ENCODE results near the gene RPN2. TPM values are rescaled to one million over a fixed set of nuclear protein-coding genes. Genes with fewer than 3 reads are reported as not detected.
A peak's percentile ranks its signal among the peaks of the same experiment; 100 is the strongest.

Gene RPN2
- total RNA-seq, 1 donor from 2014 or later = 156 TPM

- TF ChIP-seq CTCF (IDR thresholded peaks at IDR 0.05; ENCODE audit: partially characterized antibody, unreplicated experiment) = no peak
- Mint-ChIP-seq H3K27ac (ENCODE audit: unreplicated experiment) (peak overlapping the region; percentile 20), H3K36me3 (ENCODE audit: unreplicated experiment) (peaks cover 6% of the 10 kb centered on the region), H3K4me3 (ENCODE audit: unreplicated experiment) (no peak overlapping the region), H3K9me3 (ENCODE audit: unreplicated experiment) (no peaks in the 10 kb centered on the region), H3K4me1 (ENCODE audit: low read depth, unreplicated experiment) (peaks cover 7% of the 10 kb centered on the region), H3K27me3 (ENCODE audit: unreplicated experiment) (no peaks in the 10 kb centered on the region)
- no peak for DNase-seq
Measured at GRCh38 chr20:37243076-37243936, 64.2 kb downstream of the RPN2 start.

- Mint-ChIP-seq H3K4me1 (ENCODE audit: low read depth, unreplicated experiment) (peaks cover 2% of the 10 kb centered on the region), H3K36me3 (ENCODE audit: unreplicated experiment) (no peaks in the 10 kb centered on the region), H3K4me3 (ENCODE audit: unreplicated experiment) (no peak overlapping the region), H3K9me3 (ENCODE audit: unreplicated experiment) (no peaks in the 10 kb centered on the region), H3K27ac (ENCODE audit: unreplicated experiment) (peak overlapping the region; percentile 20), H3K27me3 (ENCODE audit: unreplicated experiment) (no peaks in the 10 kb centered on the region)
- TF ChIP-seq CTCF (IDR thresholded peaks at IDR 0.05; ENCODE audit: partially characterized antibody, unreplicated experiment) = no peak
- DNase-seq = no peak
Measured at GRCh38 chr20:37243937-37244571, 64.9 kb downstream of the RPN2 start.

GRCh38 chr20:37244572-37244957 lies 65.4 kb downstream of the RPN2 start:
- Mint-ChIP-seq H3K27ac (ENCODE audit: unreplicated experiment) (no peak overlapping the region), H3K36me3 (ENCODE audit: unreplicated experiment) (no peaks in the 10 kb centered on the region), H3K9me3 (ENCODE audit: unreplicated experiment) (no peaks in the 10 kb centered on the region), H3K4me1 (ENCODE audit: low read depth, unreplicated experiment) (peaks cover 2% of the 10 kb centered on the region), H3K4me3 (ENCODE audit: unreplicated experiment) (no peak overlapping the region), H3K27me3 (ENCODE audit: unreplicated experiment) (no peaks in the 10 kb centered on the region)
- DNase-seq = no peak
- no peak for TF ChIP-seq CTCF (IDR thresholded peaks at IDR 0.05; ENCODE audit: partially characterized antibody, unreplicated experiment)

GRCh38 chr20:37245216-37246150 lies 66.4 kb downstream of the RPN2 start:
- Mint-ChIP-seq H3K36me3 (ENCODE audit: unreplicated experiment) (no peaks in the 10 kb centered on the region), H3K4me1 (ENCODE audit: low read depth, unreplicated experiment) (peaks cover 2% of the 10 kb centered on the region), H3K27me3 (ENCODE audit: unreplicated experiment) (no peaks in the 10 kb centered on the region), H3K27ac (ENCODE audit: unreplicated experiment) (no peak overlapping the region), H3K4me3 (ENCODE audit: unreplicated experiment) (no peak overlapping the region), H3K9me3 (ENCODE audit: unreplicated experiment) (no peaks in the 10 kb centered on the region)
- TF ChIP-seq CTCF (IDR thresholded peaks at IDR 0.05; ENCODE audit: partially characterized antibody, unreplicated experiment) = no peak
- DNase-seq = no peak

Measured in glutamatergic neuron (in vitro differentiated cells).